Caco-2 (cell line): ENCODE measurements around the gene LDLRAD4. TPM values are rescaled to one million over a fixed set of nuclear protein-coding genes. Genes with fewer than 3 reads are reported as not detected.

Source experiments
- BruUV-seq: library from RNA; stranded (reverse); fragments of 400-500 nt; replicated peaks from 2 replicates; lab custom pipeline; 2021; lab: Mats Ljungman, UMichigan
- CTCF ChIA-PET: fragments of 300-600 bp; sonication (Branson Sonifier 250); formaldehyde crosslinking; loops from one replicate; lab custom pipeline; 2022; ENCODE audit warnings: antibody characterized with exemption; lab: Charles Lee
- POLR2A ChIA-PET: fragments of 300-600 bp; sonication (Branson Sonifier 250); formaldehyde crosslinking; loops from one replicate; lab custom pipeline; 2022; ENCODE audit warnings: antibody characterized with exemption; lab: Charles Lee
- DNase-seq, 2 experiments: peaks; one replicate each; pipeline versions ENCODE4 v3.0.0 to v3.0.0-alpha.2; 2020 to 2022
- H3K27me3 ChIP-seq: replicated peaks from 2 replicates; pipeline ENCODE4 v1.6.0; 2011; ENCODE audit warnings: low read length; ENCODE audit not compliant: control insufficient read depth, insufficient read depth
- H3K36me3 ChIP-seq: 2 replicates; pipeline ENCODE4 v1.5.1; 2011; ENCODE audit warnings: low read length; ENCODE audit not compliant: control insufficient read depth, insufficient read depth
- H3K4me1 ChIP-seq: fragments of 250-450 bp; sonication (Bioruptor Pico); 2 replicates; pipeline ENCODE4 v1.5.1; 2020; ENCODE audit warnings: mild to moderate bottlenecking
- H3K4me3 ChIP-seq: 2 replicates; pipeline ENCODE4 v1.5.1; 2011; ENCODE audit warnings: low read depth, mild to moderate bottlenecking, control low read depth, low read length
- H3K9me3 ChIP-seq: fragments of 250-450 bp; sonication (Bioruptor Pico); 2 replicates; pipeline ENCODE4 v1.5.1; 2020; ENCODE audit warnings: mild to moderate bottlenecking, moderate library complexity
- H3K27ac Mint-ChIP-seq: one replicate; pipeline ENCODE4 v1.8.0; 2022; ENCODE audit warnings: mixed read lengths; ENCODE audit not compliant: unreplicated experiment
- H3K27me3 Mint-ChIP-seq: one replicate; pipeline ENCODE4 v1.8.0; 2022; ENCODE audit warnings: mixed read lengths; ENCODE audit not compliant: insufficient read depth, unreplicated experiment
- H3K36me3 Mint-ChIP-seq: one replicate; pipeline ENCODE4 v1.8.0; 2022; ENCODE audit warnings: mild to moderate bottlenecking, mixed read lengths; ENCODE audit not compliant: insufficient read depth, unreplicated experiment
- H3K4me1 Mint-ChIP-seq: one replicate; pipeline ENCODE4 v1.8.0; 2022; ENCODE audit warnings: low read depth, mixed read lengths; ENCODE audit not compliant: unreplicated experiment
- H3K4me3 Mint-ChIP-seq: one replicate; pipeline ENCODE4 v1.8.0; 2022; ENCODE audit warnings: mild to moderate bottlenecking, moderate library complexity, mixed read lengths; ENCODE audit not compliant: unreplicated experiment
- H3K9me3 Mint-ChIP-seq: one replicate; pipeline ENCODE4 v1.8.0; 2022; ENCODE audit warnings: mixed read lengths; ENCODE audit not compliant: unreplicated experiment
- intact Hi-C: fragments of 100-400 bp; cut with micrococcal nuclease; formaldehyde crosslinking; loops from one replicate; pipeline ENCODE4 v1.10.0; 2022; ENCODE audit not compliant: unreplicated experiment
- total RNA-seq: library from RNA; stranded (reverse); gene quantifications from 2 replicates; pipeline ENCODE4 v1.2.3, GENCODE V29; 2022
- TF ChIP-seq, protein P1 (sequence below), 2 experiments: fragments of 200-600 bp in 1 of 2; IDR thresholded peaks; 1 replicate in 1 of 2; 2 replicates in 1 of 2; pipeline versions ENCODE4 v1.5.1 to v1.8.0; 2011 to 2022; ENCODE audit warnings: antibody characterized with exemption in 1 of 2, control low read depth in 1 of 2, inconsistent platforms in 1 of 2, low read depth in 1 of 2, low read length in 1 of 2, mild to moderate bottlenecking in 1 of 2, moderate library complexity in 1 of 2; ENCODE audit not compliant: insufficient read depth in 1 of 2, severe bottlenecking in 1 of 2, unreplicated experiment in 1 of 2

The LDLRAD4 gene
- total RNA-seq, 1 experiment from 2014 or later = 1.2 TPM

DNA sequence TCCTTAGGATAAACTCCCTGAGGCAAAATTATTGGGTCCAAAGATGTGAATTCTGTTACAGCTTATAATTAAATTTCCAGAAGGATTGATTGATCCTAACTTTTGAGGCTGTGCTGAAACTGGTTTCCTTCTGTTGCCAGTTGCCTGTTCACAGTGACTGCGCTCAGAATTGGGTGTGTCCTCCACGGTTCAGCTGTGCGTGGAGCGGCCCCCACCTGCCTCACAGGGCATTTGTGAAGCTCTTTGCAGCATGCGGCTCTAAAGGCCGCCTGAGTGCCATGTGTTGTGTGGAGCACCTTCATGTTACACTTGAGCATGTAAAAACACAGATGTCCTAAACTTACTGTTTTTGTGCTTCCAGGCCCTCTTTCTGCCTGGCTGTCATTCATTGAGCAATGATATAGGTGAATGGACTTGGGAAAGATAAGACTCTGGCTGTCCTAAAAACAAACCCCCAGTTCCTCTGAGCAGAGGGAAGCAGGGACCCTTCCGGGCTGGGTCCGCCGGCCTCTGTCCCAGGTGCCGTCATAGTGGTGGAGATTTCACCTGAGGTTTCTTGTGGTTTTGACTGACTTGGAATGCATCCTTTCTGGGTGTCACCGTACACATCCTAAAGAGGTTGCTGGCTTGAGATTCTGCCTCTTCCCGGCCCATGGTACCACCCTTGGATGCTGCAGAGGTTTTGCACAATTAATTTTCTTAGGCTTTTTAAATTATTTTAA, 173.6 kb downstream of the LDLRAD4 start:
- Histone ChIP-seq H3K9me3 (no peaks in the 10 kb centered on the region), H3K4me1 (no peaks in the 10 kb centered on the region), H3K27me3 (no peaks in the 10 kb centered on the region; the same call in 1 of the 2 replicates), H3K36me3 (no peaks in the 10 kb centered on the region), H3K4me3 (no peak overlapping the region)
- intact Hi-C loops = no loop called here
- BruUV-seq = no TSS peak
- H3K9me3 Mint-ChIP-seq = no peaks in the 10 kb centered on the region
- H3K36me3 Mint-ChIP-seq = no peaks in the 10 kb centered on the region
- ChIA-PET CTCF (no interaction called here), POLR2A (no interaction called here)
- no peak overlapping the region for H3K27ac Mint-ChIP-seq
- H3K27me3 Mint-ChIP-seq = peaks cover 13% of the 10 kb centered on the region
- TF ChIP-seq, protein P1, sequence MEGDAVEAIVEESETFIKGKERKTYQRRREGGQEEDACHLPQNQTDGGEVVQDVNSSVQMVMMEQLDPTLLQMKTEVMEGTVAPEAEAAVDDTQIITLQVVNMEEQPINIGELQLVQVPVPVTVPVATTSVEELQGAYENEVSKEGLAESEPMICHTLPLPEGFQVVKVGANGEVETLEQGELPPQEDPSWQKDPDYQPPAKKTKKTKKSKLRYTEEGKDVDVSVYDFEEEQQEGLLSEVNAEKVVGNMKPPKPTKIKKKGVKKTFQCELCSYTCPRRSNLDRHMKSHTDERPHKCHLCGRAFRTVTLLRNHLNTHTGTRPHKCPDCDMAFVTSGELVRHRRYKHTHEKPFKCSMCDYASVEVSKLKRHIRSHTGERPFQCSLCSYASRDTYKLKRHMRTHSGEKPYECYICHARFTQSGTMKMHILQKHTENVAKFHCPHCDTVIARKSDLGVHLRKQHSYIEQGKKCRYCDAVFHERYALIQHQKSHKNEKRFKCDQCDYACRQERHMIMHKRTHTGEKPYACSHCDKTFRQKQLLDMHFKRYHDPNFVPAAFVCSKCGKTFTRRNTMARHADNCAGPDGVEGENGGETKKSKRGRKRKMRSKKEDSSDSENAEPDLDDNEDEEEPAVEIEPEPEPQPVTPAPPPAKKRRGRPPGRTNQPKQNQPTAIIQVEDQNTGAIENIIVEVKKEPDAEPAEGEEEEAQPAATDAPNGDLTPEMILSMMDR (IDR thresholded peaks at IDR 0.05; ENCODE audit: insufficient read depth in 1 of 2, low read depth in 1 of 2, low read length in 1 of 2, severe bottlenecking in 1 of 2, unreplicated experiment in 1 of 2) = no peak
- no peaks in the 10 kb centered on the region for H3K4me1 Mint-ChIP-seq
- H3K4me3 Mint-ChIP-seq = no peak overlapping the region
- DNase-seq = no peak

DNA sequence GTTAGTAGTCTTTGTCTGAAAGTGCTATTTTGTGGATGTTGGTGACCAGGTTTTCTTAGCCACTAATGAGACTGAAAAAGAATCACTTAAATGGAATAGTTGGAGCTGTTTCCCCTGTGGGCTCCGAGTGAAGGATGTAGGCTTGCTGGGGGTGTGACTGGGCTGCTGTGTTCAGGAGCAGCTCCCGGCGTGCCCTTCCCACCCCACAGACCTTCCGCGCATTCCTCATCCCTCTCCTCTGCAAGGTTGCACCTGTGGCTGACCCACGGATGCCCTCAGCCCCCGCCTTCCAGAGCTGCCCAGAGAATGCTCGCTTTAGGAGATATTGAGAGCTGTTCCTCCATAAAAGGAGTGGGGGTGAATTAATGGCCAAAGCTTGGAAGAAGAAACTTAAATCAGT, 174.3 kb downstream of the LDLRAD4 start:
- no peak overlapping the region for H3K4me3 ChIP-seq
- H3K9me3 ChIP-seq = no peaks in the 10 kb centered on the region
- no peaks in the 10 kb centered on the region; the same call in 1 of the 2 replicates for H3K27me3 ChIP-seq
- no peaks in the 10 kb centered on the region for H3K4me1 Mint-ChIP-seq
- intact Hi-C loops = no loop called here
- H3K27me3 Mint-ChIP-seq = peaks cover 13% of the 10 kb centered on the region
- H3K4me3 Mint-ChIP-seq = no peak overlapping the region
- H3K9me3 Mint-ChIP-seq = no peaks in the 10 kb centered on the region
- no TSS peak for BruUV-seq
- no peaks in the 10 kb centered on the region for H3K36me3 Mint-ChIP-seq
- TF ChIP-seq, protein P1 (IDR thresholded peaks at IDR 0.05; ENCODE audit: insufficient read depth in 1 of 2, low read depth in 1 of 2, low read length in 1 of 2, severe bottlenecking in 1 of 2, unreplicated experiment in 1 of 2) = no peak
- no peak for DNase-seq
- H3K36me3 ChIP-seq = no peaks in the 10 kb centered on the region
- POLR2A ChIA-PET = no interaction called here
- CTCF ChIA-PET = no interaction called here
- H3K27ac Mint-ChIP-seq = no peak overlapping the region
- no peaks in the 10 kb centered on the region for H3K4me1 ChIP-seq

- H3K27me3 Mint-ChIP-seq = peaks cover 13% of the 10 kb centered on the region
- no peaks in the 10 kb centered on the region for H3K4me1 ChIP-seq
- H3K9me3 ChIP-seq = no peaks in the 10 kb centered on the region
- TF ChIP-seq, protein P1 (IDR thresholded peaks at IDR 0.05; ENCODE audit: insufficient read depth in 1 of 2, low read depth in 1 of 2, low read length in 1 of 2, severe bottlenecking in 1 of 2, unreplicated experiment in 1 of 2) = no peak
- ChIA-PET POLR2A (no interaction called here), CTCF (no interaction called here)
- H3K27me3 ChIP-seq = no peaks in the 10 kb centered on the region; the same call in 1 of the 2 replicates
- H3K27ac Mint-ChIP-seq = no peak overlapping the region
- DNase-seq = no peak
- no peaks in the 10 kb centered on the region for H3K9me3 Mint-ChIP-seq
- no TSS peak for BruUV-seq
- intact Hi-C loops = no loop called here
- no peaks in the 10 kb centered on the region for H3K36me3 ChIP-seq
- no peak overlapping the region for H3K4me3 ChIP-seq
- no peaks in the 10 kb centered on the region for H3K36me3 Mint-ChIP-seq
- H3K4me3 Mint-ChIP-seq = no peak overlapping the region
- no peaks in the 10 kb centered on the region for H3K4me1 Mint-ChIP-seq
Measured at GRCh38 chr18:13393338-13393737, 174.8 kb downstream of the LDLRAD4 start.
